Measurements from ENCODE around the gene APC2. TPM values are rescaled to one million over a fixed set of nuclear protein-coding genes. Genes with fewer than 3 reads are reported as not detected.

The APC2 gene
- polyA plus RNA-seq, 1 experiment: 0.09 TPM

DNA sequence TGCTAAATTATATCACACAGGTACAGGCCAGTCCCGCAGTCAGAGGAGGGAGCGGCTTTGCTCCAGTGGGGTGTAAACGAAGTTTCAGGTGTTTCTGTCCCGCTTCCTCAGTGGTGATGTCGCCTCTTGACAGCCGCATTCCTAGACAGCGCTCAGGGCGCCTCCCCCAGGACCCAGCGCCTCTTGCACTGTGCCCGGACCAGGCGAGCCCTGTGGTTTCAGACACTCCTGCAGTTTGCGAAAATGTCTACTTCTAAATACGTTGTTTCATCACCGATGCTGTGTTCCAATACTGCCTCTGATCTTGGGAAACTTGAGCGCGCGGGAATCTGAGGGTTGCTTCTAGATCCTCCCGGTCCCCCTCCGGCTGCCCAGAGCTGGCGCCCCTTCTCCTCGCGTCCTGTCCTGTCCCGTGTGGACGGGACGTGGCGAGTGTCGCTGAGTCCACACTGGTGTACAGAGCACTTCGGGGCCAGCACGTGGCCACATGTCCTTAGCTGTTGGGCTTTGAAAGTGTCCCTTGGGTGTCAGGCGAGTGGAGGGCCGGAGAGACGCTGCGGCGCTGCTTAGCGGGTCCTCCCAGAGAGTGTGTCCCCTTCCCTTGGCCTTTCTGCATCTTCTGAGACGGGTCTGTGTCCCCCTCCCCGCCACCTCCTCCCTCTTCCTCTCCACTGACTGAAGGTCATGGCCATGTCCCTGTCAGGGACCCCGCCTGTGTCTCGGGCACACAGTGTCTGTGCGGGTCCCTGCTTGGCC, 26.3 kb upstream of the APC2 start:
- TF ChIP-seq, protein P1, sequence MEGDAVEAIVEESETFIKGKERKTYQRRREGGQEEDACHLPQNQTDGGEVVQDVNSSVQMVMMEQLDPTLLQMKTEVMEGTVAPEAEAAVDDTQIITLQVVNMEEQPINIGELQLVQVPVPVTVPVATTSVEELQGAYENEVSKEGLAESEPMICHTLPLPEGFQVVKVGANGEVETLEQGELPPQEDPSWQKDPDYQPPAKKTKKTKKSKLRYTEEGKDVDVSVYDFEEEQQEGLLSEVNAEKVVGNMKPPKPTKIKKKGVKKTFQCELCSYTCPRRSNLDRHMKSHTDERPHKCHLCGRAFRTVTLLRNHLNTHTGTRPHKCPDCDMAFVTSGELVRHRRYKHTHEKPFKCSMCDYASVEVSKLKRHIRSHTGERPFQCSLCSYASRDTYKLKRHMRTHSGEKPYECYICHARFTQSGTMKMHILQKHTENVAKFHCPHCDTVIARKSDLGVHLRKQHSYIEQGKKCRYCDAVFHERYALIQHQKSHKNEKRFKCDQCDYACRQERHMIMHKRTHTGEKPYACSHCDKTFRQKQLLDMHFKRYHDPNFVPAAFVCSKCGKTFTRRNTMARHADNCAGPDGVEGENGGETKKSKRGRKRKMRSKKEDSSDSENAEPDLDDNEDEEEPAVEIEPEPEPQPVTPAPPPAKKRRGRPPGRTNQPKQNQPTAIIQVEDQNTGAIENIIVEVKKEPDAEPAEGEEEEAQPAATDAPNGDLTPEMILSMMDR (IDR thresholded peaks at IDR 0.05; ENCODE audit: low read depth, low read length): no peak
- ChIA-PET CTCF (interaction anchor here (0.6 kb wide), 1 partner anchor 318 kb away, joined by 5 read pairs; no protein-coding TSS in a partner anchor), POLR2A (no interaction called here)
- no peak overlapping the region for H3K4me3 ChIP-seq (ENCODE audit: low read depth, low read length)
- no peak for DNase-seq (ENCODE audit: low read depth, low spot score)
- no peaks in the 10 kb centered on the region for H3K27me3 ChIP-seq (ENCODE audit: control insufficient read depth, insufficient read depth, low read length)
- no peak overlapping the region for H3K27ac ChIP-seq (ENCODE audit: low read depth, low read length)
- no peaks in the 10 kb centered on the region; the same call in 1 of the 2 replicates for H3K9me3 ChIP-seq (ENCODE audit: control insufficient read depth, insufficient read depth, low read length)

DNA sequence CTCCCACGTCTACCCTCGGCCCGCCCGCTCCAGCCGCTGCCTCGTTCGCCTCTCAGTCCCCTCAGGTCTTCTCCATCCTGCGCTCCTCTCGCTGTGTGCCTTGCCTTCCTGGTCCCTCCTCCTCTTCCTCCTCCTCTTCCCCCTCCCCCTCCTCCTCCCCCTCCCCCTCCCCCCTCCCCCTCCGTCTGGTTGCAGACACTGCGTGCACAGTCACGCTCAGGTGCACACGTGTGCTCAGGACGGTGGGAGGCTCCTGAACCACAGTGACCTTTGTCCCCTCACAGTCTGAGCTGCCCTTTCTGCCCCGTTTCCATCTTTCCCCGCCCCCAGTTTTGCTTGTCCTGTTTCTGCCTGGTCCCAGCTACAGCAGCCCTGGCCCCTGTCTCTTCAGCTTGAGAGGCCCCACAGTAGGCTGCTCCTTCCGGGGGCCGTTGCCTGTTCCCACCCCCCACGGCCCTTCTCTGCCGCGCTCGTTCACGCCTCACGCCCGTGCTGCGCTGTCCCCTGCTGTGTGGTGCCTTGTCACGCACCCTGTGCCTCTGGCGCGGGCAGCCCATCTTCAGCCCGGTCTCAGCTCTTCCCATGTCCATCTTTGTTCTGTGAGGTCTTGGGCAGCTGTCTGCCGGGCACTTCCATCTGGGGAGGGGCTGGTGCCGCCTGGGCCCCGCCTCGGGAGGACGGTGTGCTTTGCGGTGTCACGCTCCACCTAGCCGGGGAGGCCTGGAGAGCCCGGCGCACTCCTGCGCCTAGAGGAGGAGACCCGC, 25.5 kb upstream of the APC2 start:
- no peaks in the 10 kb centered on the region; the same call in 1 of the 2 replicates for H3K9me3 ChIP-seq (ENCODE audit: control insufficient read depth, insufficient read depth, low read length)
- DNase-seq (ENCODE audit: low read depth, low spot score): no peak
- no peak overlapping the region for H3K27ac ChIP-seq (ENCODE audit: low read depth, low read length)
- POLR2A ChIA-PET: no interaction called here
- no peak overlapping the region for H3K4me3 ChIP-seq (ENCODE audit: low read depth, low read length)
- no peaks in the 10 kb centered on the region for H3K27me3 ChIP-seq (ENCODE audit: control insufficient read depth, insufficient read depth, low read length)
- CTCF ChIA-PET: interaction anchor here (0.6 kb wide), 1 partner anchor 319 kb away, joined by 5 read pairs; no protein-coding TSS in a partner anchor
- TF ChIP-seq, protein P1 (IDR thresholded peaks at IDR 0.05; ENCODE audit: low read depth, low read length): no peak

GRCh38 chr19:1425102-1425837, 24.7 kb upstream of the APC2 start:
- Histone ChIP-seq H3K4me3 (ENCODE audit: low read depth, low read length) (no peak overlapping the region), H3K9me3 (ENCODE audit: control insufficient read depth, insufficient read depth, low read length) (no peaks in the 10 kb centered on the region; the same call in 1 of the 2 replicates), H3K27ac (ENCODE audit: low read depth, low read length) (no peak overlapping the region), H3K27me3 (ENCODE audit: control insufficient read depth, insufficient read depth, low read length) (no peaks in the 10 kb centered on the region)
- DNase-seq (ENCODE audit: low read depth, low spot score): no peak
- POLR2A ChIA-PET: no interaction called here
- CTCF ChIA-PET: no interaction called here
- TF ChIP-seq, protein P1 (IDR thresholded peaks at IDR 0.05; ENCODE audit: low read depth, low read length): no peak

GRCh38 chr19:1425902-1426301, 24.0 kb upstream of the APC2 start:
- POLR2A ChIA-PET: no interaction called here
- no peaks in the 10 kb centered on the region; the same call in 1 of the 2 replicates for H3K9me3 ChIP-seq (ENCODE audit: control insufficient read depth, insufficient read depth, low read length)
- no peak overlapping the region for H3K27ac ChIP-seq (ENCODE audit: low read depth, low read length)
- DNase-seq (ENCODE audit: low read depth, low spot score): no peak
- no peak overlapping the region for H3K4me3 ChIP-seq (ENCODE audit: low read depth, low read length)
- no peaks in the 10 kb centered on the region for H3K27me3 ChIP-seq (ENCODE audit: control insufficient read depth, insufficient read depth, low read length)
- TF ChIP-seq, protein P1 (IDR thresholded peaks at IDR 0.05; ENCODE audit: low read depth, low read length): no peak
- CTCF ChIA-PET: no interaction called here

All from AG04450 (cell line).